Upper lobe of left lung (tissue), 6 donors: Measurements from ENCODE around the gene RPL10. TPM values are rescaled to one million over a fixed set of nuclear protein-coding genes. Genes with fewer than 3 reads are reported as not detected.
A peak's percentile ranks its signal among the peaks of the same experiment; 100 is the strongest.

Experiments used
- ATAC-seq, 2 donors: fragments of 200-7000 bp; cut with Tn5 transposase; one replicate each; pipeline ENCODE4 v1.9.1; 2022; ENCODE audit warnings: mild to moderate bottlenecking in 2 of 2, moderate library complexity in 2 of 2; ENCODE audit not compliant: low FRiP score in 2 of 2
- DNase-seq, 2 donors: peaks; one replicate each; pipeline ENCODE4 v3.0.0-alpha.2; 2019 to 2020
- H3K27ac ChIP-seq, 4 donors: fragments of 200-600 bp; sonication (generic); one replicate each; pipeline ENCODE4 v1.5.1; 2016 to 2019
- H3K27me3 ChIP-seq, 4 donors: fragments of 200-600 bp; sonication (generic); one replicate each; pipeline ENCODE4 v1.5.1; 2017 to 2019
- H3K36me3 ChIP-seq, 4 donors: fragments of 200-600 bp; sonication (generic); one replicate each; pipeline ENCODE4 v1.5.1; 2016 to 2019
- H3K4me1 ChIP-seq, 4 donors: fragments of 200-600 bp; sonication (generic); one replicate each; pipeline ENCODE4 v1.5.1; 2018 to 2019
- H3K4me3 ChIP-seq, 4 donors: fragments of 200-600 bp; sonication (generic); one replicate each; pipeline ENCODE4 v1.5.1; 2017 to 2019; ENCODE audit warnings: mild to moderate bottlenecking in 2 of 4, moderate library complexity in 1 of 4
- H3K9me3 ChIP-seq, 4 donors: fragments of 200-600 bp; sonication (generic); one replicate each; pipeline ENCODE4 v1.5.1; 2018 to 2019
- EP300 ChIP-seq, 4 donors: sonication (generic); formaldehyde crosslinking; IDR thresholded peaks; one replicate each; pipeline ENCODE4 v1.5.1; 2017; ENCODE audit warnings: antibody characterized with exemption in 4 of 4, control low read depth in 2 of 4
- POLR2A ChIP-seq, 4 donors: fragments of 450-650 bp; IDR thresholded peaks; one replicate each; pipeline ENCODE4 v1.5.1; 2016 to 2017; ENCODE audit warnings: antibody characterized with exemption in 4 of 4, mild to moderate bottlenecking in 2 of 4
- POLR2AphosphoS5 ChIP-seq, 2 donors: sonication (generic); formaldehyde crosslinking; IDR thresholded peaks; one replicate each; pipeline ENCODE4 v1.5.1; 2017; ENCODE audit warnings: antibody characterized with exemption in 2 of 2
- WGBS, 2 donors: methylation state at CpG; one replicate each; pipeline ENCODE4 v1.1.5; 2017 to 2018; 5-methylcytosine and 5-hydroxymethylcytosine counted together
- total RNA-seq, 6 donors: library from RNA; depleted of rRNA in 4 of 6; stranded (reverse); fragments of >200 nt in 4 of 6; gene quantifications; one replicate each; pipeline versions ENCODE4 v1.1.0 to v1.2.1, GENCODE V29; 2016 to 2021
- TF ChIP-seq, protein P1 (sequence below), 6 experiments: fragments of 450-650 bp in 4 of 6; fragments of 200-600 bp in 2 of 6; sonication (generic) in 2 of 6; IDR thresholded peaks; one replicate each; pipeline ENCODE4 v1.5.1; 2016 to 2019; ENCODE audit warnings: antibody characterized with exemption in 6 of 6
- donor health status: DM: no; HTN: no; CAD: no; lungs with moderate emphysema.
- donor health status: DM: no; HTN: yes; CAD: no; lungs with severe emphysema.

The RPL10 gene
- total RNA-seq, 6 donors from 2014 or later, result 1,246 to 5,225 (median 2,943) TPM

DNA sequence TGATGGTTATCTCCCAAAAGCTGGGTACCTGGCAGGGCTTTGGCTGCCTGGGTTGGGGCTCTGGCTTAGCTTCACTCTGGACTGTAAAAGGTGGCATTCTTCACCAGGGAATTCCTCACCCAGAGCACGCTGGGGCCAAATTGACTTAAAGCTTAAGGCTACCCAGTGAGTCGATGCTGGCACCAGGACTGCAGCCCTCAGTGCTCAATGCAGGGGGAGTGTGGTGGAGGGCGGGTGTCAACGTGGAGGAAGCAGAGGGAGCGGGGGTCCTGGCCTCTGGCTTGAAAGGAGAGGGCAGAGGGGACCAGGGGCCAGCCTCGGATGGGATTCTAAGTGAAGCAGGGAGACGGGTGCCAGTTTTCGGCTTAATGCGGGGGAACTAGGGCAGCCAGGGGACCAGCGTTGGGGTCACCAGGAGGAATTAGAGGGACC is 45.3 kb downstream of the RPL10 start:
- H3K27me3 ChIP-seq, result no peaks in the 10 kb centered on the region
- H3K36me3 ChIP-seq, result peaks cover 0 to 49% (median 22%) of the 10 kb centered on the region in 4 donors
- TF ChIP-seq, protein P1, sequence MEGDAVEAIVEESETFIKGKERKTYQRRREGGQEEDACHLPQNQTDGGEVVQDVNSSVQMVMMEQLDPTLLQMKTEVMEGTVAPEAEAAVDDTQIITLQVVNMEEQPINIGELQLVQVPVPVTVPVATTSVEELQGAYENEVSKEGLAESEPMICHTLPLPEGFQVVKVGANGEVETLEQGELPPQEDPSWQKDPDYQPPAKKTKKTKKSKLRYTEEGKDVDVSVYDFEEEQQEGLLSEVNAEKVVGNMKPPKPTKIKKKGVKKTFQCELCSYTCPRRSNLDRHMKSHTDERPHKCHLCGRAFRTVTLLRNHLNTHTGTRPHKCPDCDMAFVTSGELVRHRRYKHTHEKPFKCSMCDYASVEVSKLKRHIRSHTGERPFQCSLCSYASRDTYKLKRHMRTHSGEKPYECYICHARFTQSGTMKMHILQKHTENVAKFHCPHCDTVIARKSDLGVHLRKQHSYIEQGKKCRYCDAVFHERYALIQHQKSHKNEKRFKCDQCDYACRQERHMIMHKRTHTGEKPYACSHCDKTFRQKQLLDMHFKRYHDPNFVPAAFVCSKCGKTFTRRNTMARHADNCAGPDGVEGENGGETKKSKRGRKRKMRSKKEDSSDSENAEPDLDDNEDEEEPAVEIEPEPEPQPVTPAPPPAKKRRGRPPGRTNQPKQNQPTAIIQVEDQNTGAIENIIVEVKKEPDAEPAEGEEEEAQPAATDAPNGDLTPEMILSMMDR (IDR thresholded peaks at IDR 0.05), result no peak
- no peak for TF ChIP-seq POLR2AphosphoS5 (IDR thresholded peaks at IDR 0.05)
- no peak for TF ChIP-seq POLR2A (IDR thresholded peaks at IDR 0.05)
- no peak for TF ChIP-seq EP300 (IDR thresholded peaks at IDR 0.05)
- DNase-seq, result no peak
- peak overlapping the region in 3 of 4 donors; percentile 60 to 70 (median 61) for H3K4me3 ChIP-seq
- no peak for ATAC-seq
- peak overlapping the region; percentile 48 to 90 (median 84) for H3K27ac ChIP-seq
- H3K9me3 ChIP-seq, result no peaks in the 10 kb centered on the region
- 64% methylated on average over 10 of the region's 10 CpGs; no CpG with 5 or more reads in 1 of the 2 donors for WGBS, 2 donors
- peaks cover 6 to 28% (median 8%) of the 10 kb centered on the region in 4 donors for H3K4me1 ChIP-seq

DNA sequence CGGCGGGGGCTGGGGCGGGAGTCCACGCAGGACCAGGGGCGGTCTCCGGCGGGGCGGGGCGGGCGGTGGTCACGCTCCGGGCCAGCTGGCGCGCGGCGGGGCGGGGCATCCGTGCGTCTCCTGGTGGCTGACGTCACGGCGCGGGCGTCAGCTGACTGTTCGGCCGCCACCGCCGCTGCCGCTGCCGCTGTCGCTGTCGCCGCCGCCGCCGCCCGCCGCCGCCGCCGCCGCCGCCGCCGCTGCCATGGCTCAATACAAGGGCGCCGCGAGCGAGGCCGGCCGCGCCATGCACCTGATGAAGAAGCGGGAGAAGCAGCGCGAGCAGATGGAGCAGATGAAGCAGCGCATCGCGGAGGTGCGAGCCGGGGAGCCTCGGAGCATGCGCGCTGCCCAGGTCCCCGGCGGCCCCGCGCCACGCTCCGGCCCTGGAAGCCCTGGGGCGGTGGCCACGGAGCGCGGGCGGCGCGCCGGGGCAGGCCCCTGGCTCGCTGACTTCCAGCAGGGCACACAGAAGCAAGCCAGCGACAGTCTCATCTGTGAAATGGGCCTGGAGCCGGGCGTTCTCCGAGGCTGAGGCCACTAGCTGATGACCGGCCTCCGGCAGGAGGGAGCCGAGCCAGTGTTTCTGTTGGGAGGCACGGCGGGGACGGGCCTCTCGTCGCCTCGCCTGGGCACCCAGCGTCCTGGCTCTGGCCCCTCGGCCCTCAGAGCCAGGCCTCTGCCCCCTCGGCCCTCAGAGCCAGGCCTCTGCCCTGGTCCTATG is 46.0 kb downstream of the RPL10 start, which contains the start of gene FAM50A:
TSS of gene FAM50A (plus strand) at position 150 of the 763 bp plus-strand sequence. CDS start at position 245, 95 bp downstream.
- WGBS, 2 donors, result 46% methylated on average over 55 of the region's 94 CpGs; no CpG with 5 or more reads in 1 of the 2 donors
- H3K27ac ChIP-seq, result peak within 1 kb of the TSS; percentile 66 to 90 (median 84)
- DNase-seq, result peak; percentile 82 to 97
- peaks cover 0 to 56% (median 28%) of the 10 kb centered on the region in 4 donors for H3K36me3 ChIP-seq
- ATAC-seq, result peak in 1 of 2 donors; percentile 95
- no peaks in the 10 kb centered on the region for H3K27me3 ChIP-seq
- TF ChIP-seq POLR2A (IDR thresholded peaks at IDR 0.05) (peak in 1 of 4 donors; percentile 56), EP300 (IDR thresholded peaks at IDR 0.05) (no peak), POLR2AphosphoS5 (IDR thresholded peaks at IDR 0.05) (no peak)
- TF ChIP-seq, protein P1 (IDR thresholded peaks at IDR 0.05), result peak in 4 of 6 experiments; percentile 38 to 56 (median 47)
- H3K4me1 ChIP-seq, result peaks cover 6 to 21% (median 7%) of the 10 kb centered on the region in 4 donors
- H3K9me3 ChIP-seq, result no peaks in the 10 kb centered on the region
- peak within 1 kb of the TSS; percentile 33 to 70 (median 60) for H3K4me3 ChIP-seq

DNA sequence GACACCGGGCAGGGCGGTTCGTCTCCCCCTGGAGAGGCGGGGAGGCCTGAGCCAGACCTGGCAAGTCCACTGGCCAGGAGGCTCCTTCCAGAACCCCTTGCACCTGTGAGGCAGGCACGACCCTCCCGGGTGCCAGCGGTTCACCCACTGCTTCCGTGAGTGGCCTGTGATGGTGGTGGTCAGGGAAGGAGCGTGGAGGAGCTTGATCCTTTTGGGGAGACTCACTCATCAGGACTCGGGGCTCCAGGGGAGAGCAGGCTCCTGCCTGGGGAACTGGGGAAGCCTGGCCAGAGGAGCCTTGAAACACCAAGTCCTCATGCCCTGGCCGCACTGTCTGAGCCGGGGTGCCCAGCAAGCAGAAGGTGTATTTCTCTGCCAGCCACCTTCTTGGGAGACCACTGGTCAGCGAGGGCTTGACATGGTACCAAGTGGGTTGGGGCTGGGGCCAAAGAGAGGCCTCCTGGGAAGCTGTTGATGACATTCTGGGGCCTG is 46.6 kb downstream of the RPL10 start:
- DNase-seq (no peak), ATAC-seq (no peak)
- TF ChIP-seq POLR2A (IDR thresholded peaks at IDR 0.05), result no peak
- no peak for TF ChIP-seq POLR2AphosphoS5 (IDR thresholded peaks at IDR 0.05)
- no peak for TF ChIP-seq EP300 (IDR thresholded peaks at IDR 0.05)
- TF ChIP-seq, protein P1 (IDR thresholded peaks at IDR 0.05), result no peak
- Histone ChIP-seq H3K9me3 (no peaks in the 10 kb centered on the region), H3K27ac (peak overlapping the region in 3 of 4 donors; percentile 72 to 90 (median 89)), H3K27me3 (no peaks in the 10 kb centered on the region), H3K4me1 (peaks cover 6 to 20% (median 7%) of the 10 kb centered on the region in 4 donors), H3K4me3 (peak overlapping the region; percentile 33 to 70 (median 60)), H3K36me3 (peaks cover 0 to 61% (median 34%) of the 10 kb centered on the region in 4 donors)
- WGBS, 2 donors, result 75 to 90% methylated on average over 2 to 9 of the region's 13 CpGs

DNA sequence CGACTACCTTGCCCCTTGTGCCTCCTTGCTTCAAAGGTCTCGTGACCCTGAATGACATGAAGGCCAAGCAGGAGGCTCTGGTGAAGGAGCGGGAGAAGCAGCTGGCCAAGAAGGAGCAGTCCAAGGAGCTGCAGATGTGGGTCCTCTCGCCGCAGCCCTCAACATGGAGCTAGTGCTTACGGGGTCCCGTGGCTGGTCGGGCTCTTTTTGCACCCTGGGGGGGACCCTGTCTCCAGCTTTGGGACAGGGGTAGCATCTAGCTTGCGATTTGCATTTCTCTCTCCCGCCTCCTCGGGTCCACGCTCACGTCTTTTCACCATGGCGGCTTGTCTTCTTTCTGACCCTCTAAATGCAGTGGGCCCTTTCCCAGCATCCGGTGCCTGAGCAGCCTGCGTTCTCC is 47.6 kb downstream of the RPL10 start:
- ATAC-seq (no peak), DNase-seq (no peak)
- Histone ChIP-seq H3K4me1 (peaks cover 6 to 20% (median 7%) of the 10 kb centered on the region in 4 donors), H3K27ac (no peak overlapping the region), H3K9me3 (no peaks in the 10 kb centered on the region), H3K27me3 (no peaks in the 10 kb centered on the region), H3K36me3 (peaks cover 0 to 60% (median 34%) of the 10 kb centered on the region in 4 donors), H3K4me3 (no peak overlapping the region)
- WGBS, 2 donors, result 87 to 98% methylated on average over 8 to 16 of the region's 16 CpGs
- TF ChIP-seq, protein P1 (IDR thresholded peaks at IDR 0.05), result no peak
- TF ChIP-seq EP300 (IDR thresholded peaks at IDR 0.05) (no peak), POLR2A (IDR thresholded peaks at IDR 0.05) (no peak), POLR2AphosphoS5 (IDR thresholded peaks at IDR 0.05) (no peak)
